CD8-positive, alpha-beta memory T cell (primary cell): ENCODE results near the gene CCK. TPM values are rescaled to one million over a fixed set of nuclear protein-coding genes. Genes with fewer than 3 reads are reported as not detected.

Experiments used
- CTCF ChIA-PET: fragments of 350-600 bp; sonication (Branson Sonifier 250); formaldehyde crosslinking; loops from one replicate; lab custom pipeline; 2021; ENCODE audit warnings: antibody characterized with exemption; lab: Charles Lee
- POLR2A ChIA-PET: fragments of 350-600 bp; sonication (Branson Sonifier 250); formaldehyde crosslinking; loops from one replicate; lab custom pipeline; 2021; ENCODE audit warnings: antibody characterized with exemption; lab: Charles Lee
- DNase-seq, 5 donors: peaks; one replicate each; pipeline versions ENCODE4 v3.0.0 to v3.0.0-alpha.2; 2020 to 2022; ENCODE audit warnings: mixed read lengths in 1 of 5
- H3K27ac ChIP-seq: one replicate; pipeline ENCODE4 v1.7.0; 2013; ENCODE audit warnings: low read depth, mild to moderate bottlenecking, low read length, moderate library complexity
- H3K27me3 ChIP-seq: 2 replicates; pipeline ENCODE4 v1.7.0; 2013; ENCODE audit warnings: low read length, mild to moderate bottlenecking; ENCODE audit not compliant: insufficient read depth, poor library complexity, severe bottlenecking
- H3K36me3 ChIP-seq: 2 replicates; pipeline ENCODE4 v1.7.0; 2013; ENCODE audit warnings: mild to moderate bottlenecking, low read length, moderate library complexity; ENCODE audit not compliant: insufficient read depth
- H3K4me1 ChIP-seq: 2 replicates; pipeline ENCODE4 v1.7.0; 2013; ENCODE audit warnings: mild to moderate bottlenecking, low read length, moderate library complexity; ENCODE audit not compliant: insufficient read depth
- H3K4me3 ChIP-seq: 2 replicates; pipeline ENCODE4 v1.7.0; 2013; ENCODE audit warnings: mild to moderate bottlenecking, low read length
- H3K9me3 ChIP-seq: 2 replicates; pipeline ENCODE4 v1.7.0; 2013; ENCODE audit warnings: mild to moderate bottlenecking, low read length
- H3K27ac Mint-ChIP-seq, 8 donors: one replicate each; pipeline ENCODE4 v1.8.0; 2020 to 2021; ENCODE audit warnings: mixed read lengths in 8 of 8, mild to moderate bottlenecking in 6 of 8, inconsistent platforms in 3 of 8, moderate library complexity in 3 of 8
- H3K27me3 Mint-ChIP-seq, 2 donors: one replicate each; pipeline ENCODE4 v1.8.0; 2020 to 2021; ENCODE audit warnings: mixed read lengths in 2 of 2, mild to moderate bottlenecking in 1 of 2, moderate library complexity in 1 of 2
- H3K36me3 Mint-ChIP-seq, 3 donors: one replicate each; pipeline ENCODE4 v1.8.0; 2020 to 2021; ENCODE audit warnings: mixed read lengths in 3 of 3, inconsistent platforms in 1 of 3, mild to moderate bottlenecking in 1 of 3
- H3K4me1 Mint-ChIP-seq, 3 donors: one replicate each; pipeline ENCODE4 v1.8.0; 2020 to 2021; ENCODE audit warnings: mixed read lengths in 3 of 3, inconsistent platforms in 1 of 3, mild to moderate bottlenecking in 1 of 3
- H3K4me3 Mint-ChIP-seq, 7 donors: one replicate each; pipeline ENCODE4 v1.8.0; 2020 to 2021; ENCODE audit warnings: mixed read lengths in 7 of 7, mild to moderate bottlenecking in 6 of 7, moderate library complexity in 4 of 7, inconsistent platforms in 2 of 7
- H3K9me3 Mint-ChIP-seq, 5 donors: one replicate each; pipeline ENCODE4 v1.8.0; 2020 to 2022; ENCODE audit warnings: mixed read lengths in 5 of 5, mild to moderate bottlenecking in 3 of 5, moderate library complexity in 2 of 5, inconsistent platforms in 1 of 5
- polyA plus RNA-seq: library from polyadenylated mRNA; unstranded; fragments of 300-500 nt; fragmentation: Illumina TruSeq; gene quantifications from one replicate; pipeline ENCODE4 v1.2.3, GENCODE V29; 2021
- total RNA-seq, 2 experiments: library from RNA; stranded (reverse); gene quantifications; one replicate each; pipeline ENCODE4 v1.2.3, GENCODE V29; 2021

The CCK gene
- total and polyA plus RNA-seq, 3 experiments from 2014 or later: not detected

DNA sequence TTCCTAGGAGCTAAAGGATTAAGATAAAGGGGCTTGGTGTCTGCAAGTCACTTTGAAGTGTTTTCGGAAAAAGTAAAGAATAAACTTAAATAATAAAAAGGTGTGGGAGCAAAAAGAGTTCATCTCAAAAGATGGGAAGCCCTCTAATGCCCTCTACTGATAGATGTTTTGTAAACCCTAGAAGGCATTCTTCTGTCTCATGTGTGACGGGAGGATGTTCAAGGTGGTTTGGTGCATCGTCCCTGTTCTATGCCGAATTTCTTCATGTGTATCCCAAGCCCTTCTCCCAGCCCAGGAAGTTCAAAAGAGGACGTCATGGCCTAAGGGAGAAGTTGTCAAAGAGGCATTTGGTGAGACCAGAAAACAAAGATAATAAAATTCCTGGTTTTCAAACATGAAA is 37.2 kb downstream of the CCK start:
- no peak overlapping the region for H3K4me3 Mint-ChIP-seq
- POLR2A ChIA-PET: no interaction called here
- no peak for DNase-seq

DNA sequence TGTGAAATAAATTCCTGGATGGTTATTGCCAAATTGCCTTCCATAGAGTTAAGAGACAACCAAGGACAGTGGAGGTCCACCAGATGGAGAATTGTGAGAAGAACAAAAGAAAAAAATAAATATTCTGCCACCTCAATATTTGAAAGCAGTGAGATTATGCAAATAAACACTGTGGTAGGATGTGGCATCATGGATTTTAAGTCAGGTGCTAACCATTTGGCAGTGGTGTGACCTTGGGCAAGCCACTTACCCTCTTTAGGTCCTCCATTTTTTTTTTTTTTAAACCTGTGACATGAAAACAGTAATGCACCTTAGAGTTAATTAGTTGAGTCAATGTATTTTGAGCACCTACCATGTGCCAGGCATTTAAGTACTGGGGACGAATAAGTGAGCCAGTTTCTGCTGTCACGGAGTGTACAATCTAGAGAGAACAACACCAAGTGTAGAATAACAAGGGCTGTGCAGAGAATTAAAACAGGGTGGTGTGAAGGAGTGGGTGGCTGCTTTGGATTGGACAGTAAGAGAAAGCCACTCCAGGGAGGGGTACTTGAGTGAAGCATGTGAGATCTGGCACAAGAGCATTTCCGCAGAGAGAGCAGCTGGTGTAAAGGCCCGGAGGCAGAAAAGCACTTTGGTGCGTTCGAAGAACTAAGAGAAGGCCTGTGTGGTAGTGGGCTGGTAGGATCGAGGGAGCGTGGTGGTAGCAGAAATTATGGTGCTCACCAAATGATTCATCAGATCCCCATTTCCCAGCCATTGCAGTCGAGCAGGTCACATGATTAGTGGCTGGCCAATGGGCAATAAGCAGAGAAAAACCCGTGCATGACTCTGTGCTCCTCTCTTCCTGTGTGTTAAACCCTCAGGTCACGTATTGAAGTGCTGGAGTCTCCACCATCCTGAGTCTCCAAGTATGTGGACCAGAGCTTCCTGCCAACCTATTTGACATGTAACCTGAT is 39.2 kb downstream of the CCK start:
- H3K4me1 Mint-ChIP-seq: peaks cover 0 to 10% (median 3%) of the 10 kb centered on the region in 3 donors
- H3K4me3 ChIP-seq: no peak overlapping the region
- H3K9me3 Mint-ChIP-seq: no peaks in the 10 kb centered on the region
- H3K9me3 ChIP-seq: no peaks in the 10 kb centered on the region
- DNase-seq: no peak
- no peak overlapping the region for H3K4me3 Mint-ChIP-seq
- H3K27me3 ChIP-seq: no peaks in the 10 kb centered on the region
- POLR2A ChIA-PET: no interaction called here
- H3K27ac ChIP-seq: no peak overlapping the region
- peak overlapping the region in 2 of 8 donors; percentile 21 to 76 for H3K27ac Mint-ChIP-seq
- H3K4me1 ChIP-seq: no peaks in the 10 kb centered on the region
- H3K27me3 Mint-ChIP-seq: peaks cover 8 to 14% of the 10 kb centered on the region in 2 donors
- H3K36me3 ChIP-seq: no peaks in the 10 kb centered on the region
- H3K36me3 Mint-ChIP-seq: peaks cover 15 to 36% (median 21%) of the 10 kb centered on the region in 3 donors
- CTCF ChIA-PET: no interaction called here

More for the DNA sequence above, 37.2 kb downstream of the CCK start:
- Mint-ChIP-seq H3K27me3 (peaks cover 8 to 18% of the 10 kb centered on the region in 2 donors), H3K4me1 (peaks cover 0 to 10% (median 3%) of the 10 kb centered on the region in 3 donors), H3K9me3 (no peaks in the 10 kb centered on the region), H3K27ac (no peak overlapping the region), H3K36me3 (peaks cover 7 to 19% (median 15%) of the 10 kb centered on the region in 3 donors)
- Histone ChIP-seq H3K36me3 (no peaks in the 10 kb centered on the region), H3K9me3 (no peaks in the 10 kb centered on the region), H3K27ac (no peak overlapping the region), H3K27me3 (no peaks in the 10 kb centered on the region), H3K4me3 (no peak overlapping the region), H3K4me1 (no peaks in the 10 kb centered on the region)
- CTCF ChIA-PET: interaction anchor here (1.2 kb wide), 1 partner anchor 1648 kb away, joined by 3 read pairs; no protein-coding TSS in a partner anchor

GRCh38 chr3:42225486-42226363 is 40.3 kb downstream of the CCK start:
- H3K36me3 ChIP-seq: no peaks in the 10 kb centered on the region
- Mint-ChIP-seq H3K9me3 (no peaks in the 10 kb centered on the region), H3K27me3 (peaks cover 4 to 7% of the 10 kb centered on the region in 2 donors), H3K36me3 (peaks cover 15 to 46% (median 26%) of the 10 kb centered on the region in 3 donors), H3K4me3 (no peak overlapping the region), H3K27ac (peak overlapping the region in 1 of 8 donors; percentile 44), H3K4me1 (peaks cover 0 to 10% (median 3%) of the 10 kb centered on the region in 3 donors)
- POLR2A ChIA-PET: no interaction called here
- no peak overlapping the region for H3K27ac ChIP-seq
- H3K27me3 ChIP-seq: no peaks in the 10 kb centered on the region
- DNase-seq: no peak
- H3K4me1 ChIP-seq: no peaks in the 10 kb centered on the region
- H3K9me3 ChIP-seq: no peaks in the 10 kb centered on the region
- H3K4me3 ChIP-seq: no peak overlapping the region
- CTCF ChIA-PET: no interaction called here

DNA sequence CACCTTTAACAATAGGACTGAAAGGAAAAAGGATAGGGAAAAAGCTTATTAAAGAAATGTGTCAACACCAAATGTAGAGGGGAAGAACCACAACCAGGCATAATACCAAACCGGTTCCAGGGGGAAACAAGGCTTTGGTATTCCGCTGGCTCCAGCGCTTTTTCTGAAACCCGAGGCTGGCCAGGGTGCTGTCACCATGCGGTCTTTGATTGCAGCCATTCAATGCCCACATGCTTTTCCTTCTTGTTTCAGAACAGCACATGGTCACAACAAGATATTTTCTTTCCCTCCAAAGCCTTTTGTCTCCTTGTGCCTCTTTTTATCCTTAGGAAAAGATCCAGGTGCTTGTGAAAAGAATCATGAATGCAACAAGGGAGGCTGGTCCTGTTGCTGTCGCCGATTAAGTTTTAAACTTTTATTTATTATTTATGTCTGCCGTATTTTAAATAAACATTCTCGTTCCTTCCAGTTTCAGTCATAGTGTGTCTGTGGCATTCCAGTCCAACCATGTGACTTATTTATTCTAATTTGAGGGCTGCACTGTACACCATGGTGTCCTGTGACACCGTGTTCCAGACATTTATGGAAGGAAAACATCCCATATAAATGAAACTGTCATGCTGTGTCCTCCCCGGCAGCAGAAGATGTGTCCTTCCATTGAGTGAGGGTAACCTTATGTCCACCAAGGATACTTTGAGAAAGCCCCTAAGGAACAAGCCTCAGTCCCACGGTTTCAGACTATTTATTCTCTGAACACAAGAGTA is 41.1 kb downstream of the CCK start:
- POLR2A ChIA-PET: no interaction called here

GRCh38 chr3:42224178-42224577 is 41.8 kb downstream of the CCK start:
- no peaks in the 10 kb centered on the region for H3K36me3 ChIP-seq
- peaks cover 0 to 2% of the 10 kb centered on the region in 2 donors for H3K27me3 Mint-ChIP-seq
- no peak overlapping the region for H3K27ac ChIP-seq

More for the DNA sequence above, 41.1 kb downstream of the CCK start:
- Mint-ChIP-seq H3K9me3 (no peaks in the 10 kb centered on the region), H3K27me3 (peaks cover 2% of the 10 kb centered on the region in 2 donors), H3K27ac (no peak overlapping the region), H3K36me3 (peaks cover 17 to 55% (median 31%) of the 10 kb centered on the region in 3 donors), H3K4me1 (peaks cover 0 to 10% (median 3%) of the 10 kb centered on the region in 3 donors), H3K4me3 (no peak overlapping the region)
- Histone ChIP-seq H3K36me3 (no peaks in the 10 kb centered on the region), H3K4me1 (no peaks in the 10 kb centered on the region), H3K27ac (no peak overlapping the region), H3K4me3 (no peak overlapping the region), H3K27me3 (no peaks in the 10 kb centered on the region), H3K9me3 (no peaks in the 10 kb centered on the region)
- CTCF ChIA-PET: no interaction called here
- no peak for DNase-seq

DNA sequence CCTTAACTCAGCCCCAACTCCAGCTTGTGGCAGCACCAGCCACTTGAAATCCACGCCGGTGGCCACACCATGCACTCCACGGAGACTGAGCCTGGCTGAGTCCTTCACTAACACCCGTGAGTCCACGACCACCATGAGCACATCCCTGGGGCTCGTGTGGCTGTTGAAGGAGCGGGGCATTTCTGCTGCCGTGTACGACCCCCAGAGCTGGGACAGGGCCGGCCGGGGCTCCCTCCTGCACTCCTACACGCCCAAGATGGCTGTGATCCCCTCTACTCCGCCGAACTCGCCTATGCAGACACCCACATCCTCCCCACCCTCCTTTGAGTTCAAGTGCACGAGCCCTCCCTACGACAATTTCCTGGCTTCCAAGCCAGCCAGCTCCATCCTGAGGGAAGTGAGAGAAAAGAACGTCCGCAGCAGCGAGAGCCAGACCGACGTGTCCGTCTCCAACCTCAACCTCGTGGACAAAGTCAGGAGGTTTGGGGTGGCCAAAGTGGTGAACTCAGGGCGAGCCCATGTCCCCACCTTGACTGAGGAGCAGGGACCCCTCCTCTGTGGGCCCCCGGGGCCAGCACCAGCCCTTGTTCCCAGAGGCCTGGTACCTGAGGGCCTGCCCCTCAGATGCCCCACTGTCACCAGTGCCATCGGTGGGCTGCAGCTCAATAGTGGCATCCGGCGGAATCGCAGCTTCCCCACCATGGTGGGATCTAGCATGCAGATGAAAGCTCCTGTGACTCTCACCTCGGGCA is 42.9 kb downstream of the CCK start:
- Histone ChIP-seq H3K27me3 (no peaks in the 10 kb centered on the region), H3K36me3 (no peaks in the 10 kb centered on the region), H3K27ac (no peak overlapping the region), H3K9me3 (no peaks in the 10 kb centered on the region), H3K4me3 (no peak overlapping the region), H3K4me1 (no peaks in the 10 kb centered on the region)
- ChIA-PET CTCF (no interaction called here), POLR2A (no interaction called here)
- H3K36me3 Mint-ChIP-seq: peaks cover 17 to 61% (median 31%) of the 10 kb centered on the region in 3 donors
- H3K27ac Mint-ChIP-seq: no peak overlapping the region
- H3K9me3 Mint-ChIP-seq: no peaks in the 10 kb centered on the region
- no peak overlapping the region for H3K4me3 Mint-ChIP-seq
- peaks cover 0 to 10% (median 3%) of the 10 kb centered on the region in 3 donors for H3K4me1 Mint-ChIP-seq
- no peak for DNase-seq
- H3K27me3 Mint-ChIP-seq: peaks cover 0 to 2% of the 10 kb centered on the region in 2 donors

More at GRCh38 chr3:42224178-42224577, 41.8 kb downstream of the CCK start:
- POLR2A ChIA-PET: no interaction called here
- no peaks in the 10 kb centered on the region for H3K27me3 ChIP-seq
- Mint-ChIP-seq H3K27ac (peak overlapping the region in 1 of 8 donors; percentile 41), H3K4me1 (peaks cover 0 to 10% (median 3%) of the 10 kb centered on the region in 3 donors), H3K4me3 (no peak overlapping the region), H3K36me3 (peaks cover 17 to 58% (median 31%) of the 10 kb centered on the region in 3 donors), H3K9me3 (no peaks in the 10 kb centered on the region)
- CTCF ChIA-PET: no interaction called here
- H3K4me1 ChIP-seq: no peaks in the 10 kb centered on the region
- H3K9me3 ChIP-seq: no peaks in the 10 kb centered on the region
- no peak overlapping the region for H3K4me3 ChIP-seq
- DNase-seq: no peak
